ENCODE data around the gene NR1I2.

DNA sequence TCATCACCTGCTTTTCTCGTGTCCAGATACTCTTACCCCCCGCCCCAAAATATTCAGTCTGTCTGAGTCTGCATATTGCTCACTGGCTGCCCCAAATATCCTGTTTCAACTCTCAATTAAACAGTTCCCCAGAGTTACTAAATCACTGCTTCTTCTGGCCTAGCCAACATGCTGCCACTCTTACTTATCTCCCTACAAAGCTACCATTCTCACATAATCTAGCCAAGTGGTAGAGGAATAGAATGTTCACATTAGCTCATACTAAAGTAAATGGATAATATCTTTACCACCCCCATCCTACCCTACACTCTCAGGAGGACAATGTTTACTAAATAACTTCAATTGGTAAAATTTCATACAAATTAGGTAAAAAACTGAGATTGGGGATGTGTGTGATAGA is 77.8 kb downstream of the NR1I2 start:
- TF ChIP-seq NFRKB (IDR thresholded peaks at IDR 0.05) (no peak), TARDBP (IDR thresholded peaks at IDR 0.05) (no peak), LEF1 (IDR thresholded peaks at IDR 0.05; ENCODE audit: borderline replicate concordance) (no peak), SP1 (IDR thresholded peaks at IDR 0.05) (no peak), ZNF384 (IDR thresholded peaks at IDR 0.05) (no peak), FOXM1 (IDR thresholded peaks at IDR 0.05; ENCODE audit: borderline replicate concordance) (no peak), SUZ12 (IDR thresholded peaks at IDR 0.05) (no peak), CTBP1 (IDR thresholded peaks at IDR 0.05; ENCODE audit: borderline replicate concordance) (no peak), ELF4 (IDR thresholded peaks at IDR 0.05) (no peak)

Measured in HEK293T (cell line).